ENCODE data around the gene PIM3. TPM values are rescaled to one million over a fixed set of nuclear protein-coding genes. Genes with fewer than 3 reads are reported as not detected.

PIM3 gene
- total RNA-seq (2021), result 67.0 and 84.8 TPM in 2 replicates
- percentile 74 among the genes with signal in this experiment for Bru-seq, nascent RNA
- BruChase-seq, experiment 1, labeled RNA remaining after a 2-hour chase, result percentile 95 among the genes with signal in this experiment
- percentile 91 among the genes with signal in this experiment for BruChase-seq, experiment 2, labeled RNA remaining after a 6-hour chase
- long read RNA-seq, transcript PIM3-201 (6 exons, 2,369 nt), result major isoform, 199 of 263 reads
- long read RNA-seq, partial matches to known transcripts, result 54 of 263 reads
- long read RNA-seq, other reads (novel, unspliced or antisense), result 10 of 263 reads

- Histone ChIP-seq H4K20me1 (ENCODE audit: insufficient read depth) (peaks cover 35% of the 10 kb centered on the region), H3K4me1 (replicated peaks; ENCODE audit: insufficient read depth) (peaks cover 36% of the 10 kb centered on the region), H3K9me3 (ENCODE audit: insufficient read depth, low read depth) (no peaks in the 10 kb centered on the region), H3K4me3 (peak within 1 kb of the TSS; percentile 97), H3K79me2 (ENCODE audit: low read depth) (peaks cover 46% of the 10 kb centered on the region), H3K27ac (peak within 1 kb of the TSS; percentile 66), H2AFZ (peak within 1 kb of the TSS; percentile 71), H3K36me3 (ENCODE audit: low read depth) (peaks cover 31% of the 10 kb centered on the region), H3K4me2 (peak within 1 kb of the TSS; percentile 99), H3K9me2 (ENCODE audit: insufficient read depth) (no peaks in the 10 kb centered on the region), H3F3A (ENCODE audit: insufficient read depth, low read depth) (peaks cover 41% of the 10 kb centered on the region), H3K27me3 (ENCODE audit: insufficient read depth, low read depth) (no peaks in the 10 kb centered on the region)
- BruUV-seq (replicated peaks), result no TSS peak
- CTCF ChIA-PET, result interaction anchor here (0.9 to 1.2 kb wide), 2 partner anchors 29 to 70 kb away, joined by 3 to 4 read pairs; no protein-coding TSS in a partner anchor
- POLR2A ChIA-PET (ENCODE audit: unreplicated experiment), result interaction anchor here (0.6 to 1.0 kb wide), 5 partner anchors 8 to 291 kb away, joined by 3 to 8 read pairs (median 4); no protein-coding TSS in a partner anchor
- intact Hi-C loops (cut with micrococcal nuclease; ENCODE audit: unreplicated experiment), result loop anchor here (1.0 kb wide), 1 partner anchor 9 kb away; no protein-coding TSS in a partner anchor
- peak; percentile 95 to 96 for DNase-seq
- TF ChIP-seq EZH2 (IDR thresholded peaks at IDR 0.05; ENCODE audit: low read depth) (no peak), CTCF (conservative IDR thresholded peaks at IDR 0.05) (no peak)
Observed at GRCh38 chr22:49960159-49961004, at the start of gene PIM3. Gene PIM3 (plus strand): TSS chr22:49960772. CDS start chr22:49960948, 176 bp downstream.

GRCh38 chr22:49911881-49912625 is 48.5 kb upstream of the PIM3 start:
- DNase-seq, result no peak
- ChIA-PET POLR2A (ENCODE audit: unreplicated experiment) (no interaction called here), CTCF (no interaction called here)
- peaks cover 13% of the 10 kb centered on the region for H3K79me2 ChIP-seq (ENCODE audit: low read depth)
- H3K4me3 ChIP-seq, result no peak overlapping the region
- H3K27ac ChIP-seq, result no peak overlapping the region
- no peaks in the 10 kb centered on the region for H3K9me2 ChIP-seq (ENCODE audit: insufficient read depth)
- no peak for TF ChIP-seq CTCF (conservative IDR thresholded peaks at IDR 0.05)
- no peak for TF ChIP-seq EZH2 (IDR thresholded peaks at IDR 0.05; ENCODE audit: low read depth)
- H3K36me3 ChIP-seq (ENCODE audit: low read depth), result peaks cover 4% of the 10 kb centered on the region; the same call in 1 of the 2 replicates
- BruUV-seq (replicated peaks), result no TSS peak
- intact Hi-C loops (cut with micrococcal nuclease; ENCODE audit: unreplicated experiment), result no loop called here
- no peaks in the 10 kb centered on the region for H3F3A ChIP-seq (ENCODE audit: insufficient read depth, low read depth)
- no peaks in the 10 kb centered on the region for H3K27me3 ChIP-seq (ENCODE audit: insufficient read depth, low read depth)
- peaks cover 5% of the 10 kb centered on the region for H3K4me1 ChIP-seq (replicated peaks; ENCODE audit: insufficient read depth)
- H4K20me1 ChIP-seq (ENCODE audit: insufficient read depth), result no peaks in the 10 kb centered on the region
- no peaks in the 10 kb centered on the region for H3K9me3 ChIP-seq (ENCODE audit: insufficient read depth, low read depth)
- H2AFZ ChIP-seq, result no peak overlapping the region
- no peak overlapping the region for H3K4me2 ChIP-seq

GRCh38 chr22:49913026-49913425 is 47.5 kb upstream of the PIM3 start:
- no TSS peak for BruUV-seq (replicated peaks)
- Histone ChIP-seq H3K4me2 (no peak overlapping the region), H3K27ac (no peak overlapping the region), H3K9me2 (ENCODE audit: insufficient read depth) (no peaks in the 10 kb centered on the region), H3K9me3 (ENCODE audit: insufficient read depth, low read depth) (no peaks in the 10 kb centered on the region), H2AFZ (no peak overlapping the region), H3K36me3 (ENCODE audit: low read depth) (peaks cover 4% of the 10 kb centered on the region; the same call in 1 of the 2 replicates), H4K20me1 (ENCODE audit: insufficient read depth) (no peaks in the 10 kb centered on the region), H3F3A (ENCODE audit: insufficient read depth, low read depth) (no peaks in the 10 kb centered on the region), H3K4me1 (replicated peaks; ENCODE audit: insufficient read depth) (peaks cover 8% of the 10 kb centered on the region), H3K79me2 (ENCODE audit: low read depth) (peaks cover 21% of the 10 kb centered on the region), H3K27me3 (ENCODE audit: insufficient read depth, low read depth) (no peaks in the 10 kb centered on the region), H3K4me3 (no peak overlapping the region)
- CTCF ChIA-PET, result no interaction called here
- POLR2A ChIA-PET (ENCODE audit: unreplicated experiment), result no interaction called here
- intact Hi-C loops (cut with micrococcal nuclease; ENCODE audit: unreplicated experiment), result no loop called here
- no peak for TF ChIP-seq EZH2 (IDR thresholded peaks at IDR 0.05; ENCODE audit: low read depth)
- no peak for TF ChIP-seq CTCF (conservative IDR thresholded peaks at IDR 0.05)
- no peak for DNase-seq

All from PC-9 (cell line).